Urothelium cell line (cell line): ENCODE measurements around the gene HLA-F.

Source experiments
- DNase-seq: peaks from one replicate; pipeline ENCODE4 v3.0.0; 2011; ENCODE audit warnings: low spot score, mixed read lengths
- FAIRE-seq: peaks from 2 replicates; lab custom pipeline; 2011; peaks lifted over from hg19 to GRCh38; lab: Jason Lieb, UNC

HLA-F gene

GRCh38 chr6:29723262-29723665 lies at the start of gene HLA-F:
HLA-F (plus strand) TSS chr6:29723434; CDS start chr6:29723464, 30 bp downstream.
- DNase-seq (peak; percentile 91), FAIRE-seq (no peak)

DNA sequence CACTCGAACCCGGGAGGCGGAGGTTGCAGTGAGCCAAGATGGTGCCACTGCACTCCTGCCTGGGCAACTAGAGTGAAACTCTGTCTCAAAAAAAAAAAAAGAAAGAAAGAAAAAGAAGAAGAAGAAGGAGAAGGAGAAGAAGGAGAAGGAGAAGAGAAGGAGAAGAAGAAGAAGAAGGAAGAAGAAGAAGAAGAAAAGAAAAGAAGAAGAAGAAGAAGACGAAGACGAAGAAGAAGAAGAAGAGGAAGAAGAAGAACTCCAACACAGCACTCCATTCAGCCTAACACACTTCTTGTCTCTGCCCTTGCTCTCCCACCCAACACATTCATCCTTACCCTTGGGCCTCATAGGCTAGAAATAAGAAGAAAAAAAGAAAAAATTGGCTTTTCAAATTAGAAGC lies 49.2 kb upstream of the HLA-F start:
- DNase-seq = no peak
- FAIRE-seq = no peak

GRCh38 chr6:29675561-29675960 lies 47.7 kb upstream of the HLA-F start:
- no peak for DNase-seq
- FAIRE-seq = no peak

DNA sequence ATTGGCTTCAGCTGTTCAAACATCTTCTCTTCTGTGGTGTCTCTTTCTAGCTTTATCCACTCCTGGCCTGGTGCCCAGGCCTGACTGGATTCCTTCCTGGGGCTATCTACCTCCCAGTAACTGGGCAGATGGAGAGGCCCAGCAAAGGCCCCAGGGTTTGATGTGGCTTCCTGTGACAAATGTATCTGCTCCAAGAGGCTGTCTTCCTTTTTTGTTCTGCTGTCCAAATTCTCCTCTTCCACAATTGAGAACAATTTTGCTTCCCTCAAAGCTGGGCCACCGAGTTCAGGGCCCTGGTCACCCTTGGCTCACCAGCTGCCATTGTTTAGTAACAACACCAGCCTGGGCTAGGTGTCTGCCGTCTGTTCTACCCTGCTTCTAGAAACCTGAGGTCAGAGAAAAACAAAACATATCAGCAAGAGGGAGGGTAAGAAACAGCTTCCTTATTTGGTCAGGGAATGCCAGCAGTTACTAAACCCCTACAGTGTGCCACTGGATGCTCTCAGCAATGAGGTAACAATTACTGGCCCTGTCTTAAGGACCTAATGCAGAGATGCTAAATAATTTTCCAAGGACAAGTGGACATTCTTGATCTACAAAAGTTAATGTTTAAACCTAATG lies 46.1 kb upstream of the HLA-F start:
- no peak for FAIRE-seq

GRCh38 chr6:29678114-29678513 lies 45.1 kb upstream of the HLA-F start:
- DNase-seq (no peak), FAIRE-seq (no peak)

More for the DNA sequence above, 46.1 kb upstream of the HLA-F start:
- no peak for DNase-seq

- DNase-seq = no peak
Observed at GRCh38 chr6:29679962-29680361, 43.3 kb upstream of the HLA-F start.

GRCh38 chr6:29680416-29680815 lies 42.8 kb upstream of the HLA-F start:
- FAIRE-seq = no peak

More at GRCh38 chr6:29679962-29680361, 43.3 kb upstream of the HLA-F start:
- no peak for FAIRE-seq

GRCh38 chr6:29680904-29681303 lies 42.3 kb upstream of the HLA-F start, which contains the start of gene ZFP57:
ZFP57 (minus strand) TSS chr6:29681152; CDS start chr6:29677003, 4,149 bp downstream.
- DNase-seq = no peak
- FAIRE-seq = no peak

More at GRCh38 chr6:29680416-29680815, 42.8 kb upstream of the HLA-F start:
- DNase-seq = no peak

- FAIRE-seq (no peak), DNase-seq (no peak)
Observed at GRCh38 chr6:29681811-29682210, 41.4 kb upstream of the HLA-F start.

GRCh38 chr6:29685718-29686326 lies 37.4 kb upstream of the HLA-F start:
- DNase-seq (no peak), FAIRE-seq (no peak)

- FAIRE-seq (no peak), DNase-seq (no peak)
Observed at GRCh38 chr6:29694637-29695036, 28.6 kb upstream of the HLA-F start.

- no peak for FAIRE-seq
- no peak for DNase-seq
Observed at GRCh38 chr6:29696147-29697125, 26.8 kb upstream of the HLA-F start.

GRCh38 chr6:29702519-29703103 lies 20.6 kb upstream of the HLA-F start:
- DNase-seq = peak; percentile 80
- no peak for FAIRE-seq

DNA sequence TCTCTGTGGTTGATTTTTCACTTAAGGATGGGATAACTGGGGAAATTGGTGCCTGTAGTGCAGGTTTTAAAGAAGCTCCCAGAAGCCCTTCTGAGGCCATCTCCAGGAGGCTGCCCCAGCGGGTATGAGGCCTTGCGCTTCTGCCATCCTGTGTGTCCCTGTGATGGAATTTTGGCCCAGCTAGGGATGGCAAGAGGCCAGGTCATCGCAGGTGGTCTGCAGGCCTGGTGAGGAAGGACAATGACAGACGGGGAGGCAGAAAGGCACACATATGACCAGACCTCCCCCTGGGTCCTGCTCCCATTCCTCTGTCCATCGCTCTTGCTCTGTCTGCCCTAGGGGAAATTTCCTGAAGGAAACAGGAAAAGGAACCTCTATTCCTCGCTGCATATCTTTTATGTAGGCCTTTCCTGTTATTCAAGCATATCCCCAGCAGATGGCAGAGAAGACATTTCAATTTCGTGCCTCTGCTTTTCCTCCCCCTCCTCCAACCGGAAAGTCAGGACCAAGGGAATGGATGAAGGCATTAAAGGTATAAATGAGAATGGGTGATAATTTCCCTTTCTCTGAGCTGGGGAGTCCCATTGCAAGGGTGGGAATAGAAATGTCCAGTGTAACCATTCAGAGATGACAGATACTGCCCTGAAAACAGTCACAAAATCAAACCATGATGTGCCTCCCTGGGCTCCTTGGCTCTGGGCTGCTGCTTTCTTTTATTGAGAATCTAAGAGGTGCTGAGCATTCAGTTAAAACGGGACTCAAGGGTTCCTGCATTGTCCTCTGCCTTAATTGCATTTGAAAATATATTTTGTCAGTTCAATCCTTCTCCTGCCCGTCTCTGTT lies 17.6 kb upstream of the HLA-F start:
- DNase-seq = peak; percentile 67
- peak; percentile 61 for FAIRE-seq

DNA sequence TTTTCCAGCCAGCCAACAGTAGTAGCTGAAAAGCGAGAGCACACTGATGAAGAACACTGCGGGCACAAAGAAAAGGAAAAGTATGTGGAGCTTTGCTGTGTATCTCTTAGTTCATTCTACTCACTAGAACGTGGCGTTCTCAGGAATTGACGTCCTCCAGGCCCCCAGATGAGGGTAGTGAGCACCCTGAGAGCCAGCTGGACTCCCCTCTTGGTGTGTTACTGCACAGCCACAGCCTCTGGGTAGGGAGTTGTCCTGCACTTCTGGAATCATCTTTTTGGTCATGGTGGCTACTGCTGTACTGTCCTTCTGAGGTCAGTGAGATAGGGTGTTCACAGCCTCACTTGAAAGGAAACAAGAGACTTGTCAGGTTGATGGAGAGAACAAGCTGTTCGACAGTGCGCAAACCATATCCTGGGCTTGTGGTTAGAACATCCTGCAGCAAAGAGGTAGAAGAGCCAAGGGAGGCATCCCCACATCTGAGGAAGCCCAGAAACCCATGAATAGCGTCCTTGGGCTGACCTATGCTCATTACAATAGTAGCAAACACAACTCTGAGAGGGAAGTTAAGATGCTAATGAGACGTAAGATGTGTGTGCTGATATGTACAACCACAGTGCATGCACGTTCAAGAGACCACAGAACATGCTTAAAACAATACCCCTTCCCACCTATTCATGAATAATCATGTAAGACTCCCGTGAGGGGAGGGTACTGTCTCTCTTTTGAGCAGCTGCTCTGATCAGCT lies 14.6 kb upstream of the HLA-F start:
- no peak for FAIRE-seq
- no peak for DNase-seq

GRCh38 chr6:29709188-29709587 lies 14.0 kb upstream of the HLA-F start:
- no peak for DNase-seq
- FAIRE-seq = no peak

DNA sequence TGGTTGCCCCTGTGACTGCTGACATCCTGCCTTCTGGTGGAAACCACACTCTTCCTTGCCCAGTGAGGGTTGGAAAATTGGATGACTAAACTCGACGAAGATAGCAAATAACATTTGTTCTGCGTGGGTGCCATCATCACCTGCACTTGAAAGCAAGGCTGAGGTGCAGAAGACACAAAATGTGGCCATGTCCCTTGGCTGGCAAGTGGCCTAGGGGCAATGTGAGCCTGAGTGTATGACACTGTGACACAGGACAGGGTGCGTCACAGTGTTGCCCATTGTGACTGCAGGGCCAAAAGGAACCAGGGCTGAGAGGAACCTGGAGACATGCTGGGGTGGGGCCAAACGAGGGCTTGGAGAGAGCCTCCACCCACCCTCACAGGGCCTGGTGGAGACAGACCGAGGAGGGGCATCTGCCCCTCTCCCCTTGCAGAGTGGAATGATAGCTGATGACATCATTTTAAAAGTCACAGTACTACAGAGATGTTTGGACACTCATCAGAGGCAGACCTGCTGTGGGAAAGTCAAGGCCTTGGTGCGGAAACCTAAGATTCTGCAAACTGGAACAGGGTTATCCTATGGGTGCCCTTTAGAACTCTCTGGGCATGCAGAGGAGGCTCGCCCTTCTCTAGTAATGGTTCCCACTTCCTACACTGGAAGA lies 12.8 kb upstream of the HLA-F start:
- DNase-seq = no peak
- no peak for FAIRE-seq

DNA sequence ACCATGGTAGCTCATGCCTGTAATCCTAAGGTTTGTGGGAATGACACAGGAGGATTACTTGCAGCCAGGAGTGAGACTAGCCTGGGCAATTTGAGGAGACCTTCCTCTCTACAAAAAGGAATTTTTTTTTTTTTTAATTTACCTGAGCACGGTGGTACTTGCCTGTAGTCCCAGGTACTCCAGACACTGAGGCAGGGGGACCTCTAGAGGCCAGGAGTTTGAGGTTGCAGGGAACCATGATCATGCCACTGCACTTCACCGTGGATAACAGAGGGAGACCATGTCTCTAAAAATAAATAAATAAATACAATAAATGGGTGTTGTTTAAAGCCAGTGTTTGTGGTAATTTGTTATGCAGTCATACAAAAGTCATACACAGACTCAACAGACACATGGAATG lies 2.4 kb upstream of the HLA-F start:
- DNase-seq = no peak
- FAIRE-seq = no peak
